HUES64 (cell line): ENCODE results near the gene PTPN7.
"Not testable (repeated sequence)": the region's sequence is repeated elsewhere in the genome, so short reads cannot be mapped to it uniquely, and the experiment has no call there.

Experiments used
- H3K27ac ChIP-seq: 2 replicates; pipeline ENCODE4 v1.7.0; 2013; ENCODE audit warnings: low read depth, low read length, inconsistent platforms
- H3K27me3 ChIP-seq: 2 replicates; pipeline ENCODE4 v1.6.1; 2013; ENCODE audit warnings: mild to moderate bottlenecking, low read length; ENCODE audit not compliant: insufficient read depth
- H3K36me3 ChIP-seq: 2 replicates; pipeline ENCODE4 v1.6.1; 2013; ENCODE audit warnings: mild to moderate bottlenecking, low read length; ENCODE audit not compliant: insufficient read depth
- H3K4me1 ChIP-seq: 2 replicates; pipeline ENCODE4 v1.6.1; 2013; ENCODE audit warnings: mild to moderate bottlenecking, low read length, moderate library complexity; ENCODE audit not compliant: insufficient read depth
- H3K4me3 ChIP-seq: 2 replicates; pipeline ENCODE4 v1.5.1; 2013; ENCODE audit warnings: mild to moderate bottlenecking, low read length, moderate library complexity
- H3K9ac ChIP-seq: 2 replicates; pipeline ENCODE4 v1.6.1; 2013; ENCODE audit warnings: mild to moderate bottlenecking, low read depth, low read length
- H3K9me3 ChIP-seq: 2 replicates; pipeline ENCODE4 v1.6.1; 2013; ENCODE audit warnings: low read depth, low read length; ENCODE audit not compliant: insufficient read depth
- WGBS: fragments of 150-250, 120-280 bp; methylation state at CpG from one replicate; pipeline ENCODE4 v1.1.7; 2013; ENCODE audit warnings: missing lambda C conversion rate; 5-methylcytosine and 5-hydroxymethylcytosine counted together

PTPN7 gene

GRCh38 chr1:202124142-202124541 lies 36.3 kb downstream of the PTPN7 start:
- no peak overlapping the region for H3K9ac ChIP-seq
- H3K4me1 ChIP-seq, result no peaks in the 10 kb centered on the region
- H3K4me3 ChIP-seq, result no peak overlapping the region
- no peaks in the 10 kb centered on the region for H3K36me3 ChIP-seq
- H3K9me3 ChIP-seq, result no peaks in the 10 kb centered on the region
- H3K27me3 ChIP-seq, result no peaks in the 10 kb centered on the region
- H3K27ac ChIP-seq, result no peak overlapping the region
- 82% methylated on average over 7 of the region's 7 CpGs for WGBS

- no peak overlapping the region for H3K9ac ChIP-seq
- WGBS, result 95% methylated on average over 10 of the region's 10 CpGs
- H3K4me3 ChIP-seq, result no peak overlapping the region
Measured at GRCh38 chr1:202123336-202123813, 37.0 kb downstream of the PTPN7 start.

GRCh38 chr1:202122639-202123335 lies 37.6 kb downstream of the PTPN7 start, which contains the start of gene GPR37L1:
Gene GPR37L1, plus strand, starts transcription at chr1:202122917. Its CDS starts 47 bp downstream, at chr1:202122964.
- H3K27ac ChIP-seq, result no peak within 1 kb of the TSS
- 55% methylated on average over 19 of the region's 19 CpGs for WGBS
- H3K4me1 ChIP-seq, result no peaks in the 10 kb centered on the region
- no peaks in the 10 kb centered on the region for H3K9me3 ChIP-seq
- H3K9ac ChIP-seq, result no peak within 1 kb of the TSS
- H3K4me3 ChIP-seq, result no peak within 1 kb of the TSS
- no peaks in the 10 kb centered on the region for H3K36me3 ChIP-seq
- no peaks in the 10 kb centered on the region for H3K27me3 ChIP-seq

More at GRCh38 chr1:202123336-202123813, 37.0 kb downstream of the PTPN7 start:
- no peaks in the 10 kb centered on the region for H3K9me3 ChIP-seq
- H3K27me3 ChIP-seq, result no peaks in the 10 kb centered on the region
- H3K27ac ChIP-seq, result no peak overlapping the region
- no peaks in the 10 kb centered on the region for H3K36me3 ChIP-seq
- no peaks in the 10 kb centered on the region for H3K4me1 ChIP-seq

GRCh38 chr1:202121006-202121405 lies 39.4 kb downstream of the PTPN7 start:
- no peaks in the 10 kb centered on the region for H3K9me3 ChIP-seq
- H3K27ac ChIP-seq, result no peak overlapping the region
- H3K4me3 ChIP-seq, result no peak overlapping the region
- no peaks in the 10 kb centered on the region for H3K27me3 ChIP-seq
- no peaks in the 10 kb centered on the region for H3K4me1 ChIP-seq
- H3K36me3 ChIP-seq, result no peaks in the 10 kb centered on the region
- no peak overlapping the region for H3K9ac ChIP-seq
- 85% methylated on average over 7 of the region's 7 CpGs for WGBS

GRCh38 chr1:202117898-202118371 lies 42.5 kb downstream of the PTPN7 start:
- H3K9me3 ChIP-seq, result no peaks in the 10 kb centered on the region
- peaks cover 6% of the 10 kb centered on the region; the same call in 1 of the 2 replicates for H3K4me1 ChIP-seq
- H3K4me3 ChIP-seq, result no peak overlapping the region
- no peak overlapping the region for H3K9ac ChIP-seq
- no peaks in the 10 kb centered on the region for H3K36me3 ChIP-seq
- H3K27ac ChIP-seq, result no peak overlapping the region
- no peaks in the 10 kb centered on the region for H3K27me3 ChIP-seq
- 93% methylated on average over 10 of the region's 10 CpGs for WGBS

GRCh38 chr1:202116287-202116686 lies 44.1 kb downstream of the PTPN7 start:
- Histone ChIP-seq H3K4me3 (no peak overlapping the region), H3K36me3 (no peaks in the 10 kb centered on the region), H3K27ac (no peak overlapping the region), H3K9ac (no peak overlapping the region), H3K27me3 (no peaks in the 10 kb centered on the region), H3K9me3 (no peaks in the 10 kb centered on the region), H3K4me1 (peaks cover 6% of the 10 kb centered on the region; the same call in 1 of the 2 replicates)
- 95% methylated on average over 8 of the region's 8 CpGs for WGBS

GRCh38 chr1:202113690-202114300 lies 46.6 kb downstream of the PTPN7 start:
- 80% methylated on average over 2 of the region's 2 CpGs for WGBS
- Histone ChIP-seq H3K9ac (no peak overlapping the region), H3K36me3 (no peaks in the 10 kb centered on the region), H3K9me3 (no peaks in the 10 kb centered on the region), H3K27me3 (no peaks in the 10 kb centered on the region), H3K4me1 (peaks cover 6% of the 10 kb centered on the region; the same call in 1 of the 2 replicates), H3K4me3 (no peak overlapping the region), H3K27ac (no peak overlapping the region)

GRCh38 chr1:202112859-202113689 lies 47.3 kb downstream of the PTPN7 start:
- 56% methylated on average over 5 of the region's 5 CpGs for WGBS

GRCh38 chr1:202111589-202111988 lies 48.8 kb downstream of the PTPN7 start:
- not testable (repeated sequence) for H3K27ac ChIP-seq, H3K9ac ChIP-seq, H3K4me1 ChIP-seq, H3K27me3 ChIP-seq, H3K36me3 ChIP-seq, H3K9me3 ChIP-seq, H3K4me3 ChIP-seq
- 88% methylated on average over 6 of the region's 7 CpGs for WGBS

More at GRCh38 chr1:202112859-202113689, 47.3 kb downstream of the PTPN7 start:
- Histone ChIP-seq H3K36me3 (no peaks in the 10 kb centered on the region), H3K9ac (no peak overlapping the region), H3K4me3 (no peak overlapping the region), H3K27me3 (no peaks in the 10 kb centered on the region), H3K9me3 (no peaks in the 10 kb centered on the region), H3K27ac (no peak overlapping the region), H3K4me1 (peaks cover 6% of the 10 kb centered on the region; the same call in 1 of the 2 replicates)

- H3K4me1 ChIP-seq, result peaks cover 15% of the 10 kb centered on the region
- no peaks in the 10 kb centered on the region for H3K36me3 ChIP-seq
- H3K4me3 ChIP-seq, result no peak overlapping the region
- no peak overlapping the region for H3K27ac ChIP-seq
- H3K27me3 ChIP-seq, result no peaks in the 10 kb centered on the region
- no peak overlapping the region for H3K9ac ChIP-seq
- WGBS, result 90% methylated on average over 3 of the region's 3 CpGs
- no peaks in the 10 kb centered on the region for H3K9me3 ChIP-seq
Measured at GRCh38 chr1:202110977-202111376, 49.4 kb downstream of the PTPN7 start.
